Measurements from ENCODE around the gene IKZF3. TPM values are rescaled to one million over a fixed set of nuclear protein-coding genes. Genes with fewer than 3 reads are reported as not detected.
"Not testable (repeated sequence)": the region's sequence is repeated elsewhere in the genome, so short reads cannot be mapped to it uniquely, and the experiment has no call there.

IKZF3 gene
- total RNA-seq, result 1 to 10 TPM in 4 of 5 donors, not detected in 1; 1.1 to 5.4 (median 3.9) TPM
- polyA plus RNA-seq, result under 1 TPM; 0.56 to 0.90 (median 0.76) TPM
- long read RNA-seq, donor 1, result 0 reads
- long read RNA-seq, donor 2, result 0 reads
- long read RNA-seq, donor 3, partial matches to known transcripts, result 0 of 1 reads
- long read RNA-seq, donor 3, other reads (novel, unspliced or antisense), result 0 of 1 reads
- long read RNA-seq, donor 4, result 0 reads
- long read RNA-seq, donor 5, result 0 reads
- long read RNA-seq, donor 6, result 0 reads
- long read RNA-seq, donor 7, result 0 reads
- long read RNA-seq, donor 8, result 0 reads
- long read RNA-seq, donor 9, result 0 reads
- long read RNA-seq, donor 10, result 0 reads

DNA sequence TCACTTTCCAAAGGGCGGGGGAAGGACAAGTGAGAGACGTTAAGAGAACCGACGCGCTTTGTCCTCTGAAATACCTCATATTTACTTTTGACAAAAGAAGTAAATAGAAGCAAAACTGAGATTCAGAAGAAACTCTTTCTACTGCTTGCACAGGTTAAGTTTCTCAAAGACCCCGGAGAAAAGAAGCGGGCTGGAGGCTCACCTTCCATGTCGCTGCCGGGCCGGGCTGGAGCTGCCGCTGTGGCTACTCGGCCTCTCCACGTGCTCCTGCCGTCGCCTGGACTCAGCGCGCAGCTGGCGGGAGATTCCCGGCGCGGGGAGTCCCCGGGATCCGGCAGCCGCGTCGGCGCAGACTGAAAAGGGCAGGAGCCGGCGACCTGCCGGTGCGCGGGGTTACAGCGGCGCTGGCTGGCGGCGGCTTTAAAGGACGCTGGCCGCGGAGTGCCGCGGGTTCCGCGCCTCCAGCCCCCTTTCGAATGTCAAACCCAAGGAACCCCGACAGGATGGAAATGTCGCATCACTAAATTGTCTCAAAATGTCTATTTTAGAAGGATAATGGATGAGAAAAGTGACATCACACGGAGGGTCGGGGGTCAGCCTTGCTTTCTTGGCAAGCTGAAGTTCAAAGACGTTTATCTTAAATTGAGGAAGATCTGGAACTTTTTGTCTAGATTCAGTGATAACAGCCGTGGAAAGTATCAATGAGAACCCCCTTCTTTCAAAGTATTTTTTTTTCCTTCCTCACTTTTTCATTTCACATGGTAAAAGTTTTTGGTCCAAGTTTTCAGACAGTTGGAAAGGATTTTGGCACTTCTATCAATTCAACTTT is at the start of gene IKZF3:
IKZF3 (minus strand) TSS at position 395 of the 829 bp plus-strand sequence; CDS start at position 209, 186 bp downstream.
- Histone ChIP-seq H3K36me3 (no peaks in the 10 kb centered on the region), H3K4me1 (peaks cover 8 to 20% (median 12%) of the 10 kb centered on the region in 4 donors), H3K27ac (peak within 1 kb of the TSS; percentile 16 to 73 (median 69)), H3K9me3 (peaks cover 4 to 13% (median 9%) of the 10 kb centered on the region in 4 donors), H3K27me3 (peaks cover 3 to 83% (median 22%) of the 10 kb centered on the region in 3 donors), H3K4me3 (peak within 1 kb of the TSS; percentile 22 to 38 (median 31))
- no peak for TF ChIP-seq EP300 (IDR thresholded peaks at IDR 0.05)
- TF ChIP-seq, protein P1, sequence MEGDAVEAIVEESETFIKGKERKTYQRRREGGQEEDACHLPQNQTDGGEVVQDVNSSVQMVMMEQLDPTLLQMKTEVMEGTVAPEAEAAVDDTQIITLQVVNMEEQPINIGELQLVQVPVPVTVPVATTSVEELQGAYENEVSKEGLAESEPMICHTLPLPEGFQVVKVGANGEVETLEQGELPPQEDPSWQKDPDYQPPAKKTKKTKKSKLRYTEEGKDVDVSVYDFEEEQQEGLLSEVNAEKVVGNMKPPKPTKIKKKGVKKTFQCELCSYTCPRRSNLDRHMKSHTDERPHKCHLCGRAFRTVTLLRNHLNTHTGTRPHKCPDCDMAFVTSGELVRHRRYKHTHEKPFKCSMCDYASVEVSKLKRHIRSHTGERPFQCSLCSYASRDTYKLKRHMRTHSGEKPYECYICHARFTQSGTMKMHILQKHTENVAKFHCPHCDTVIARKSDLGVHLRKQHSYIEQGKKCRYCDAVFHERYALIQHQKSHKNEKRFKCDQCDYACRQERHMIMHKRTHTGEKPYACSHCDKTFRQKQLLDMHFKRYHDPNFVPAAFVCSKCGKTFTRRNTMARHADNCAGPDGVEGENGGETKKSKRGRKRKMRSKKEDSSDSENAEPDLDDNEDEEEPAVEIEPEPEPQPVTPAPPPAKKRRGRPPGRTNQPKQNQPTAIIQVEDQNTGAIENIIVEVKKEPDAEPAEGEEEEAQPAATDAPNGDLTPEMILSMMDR (IDR thresholded peaks at IDR 0.05), result peak in 2 of 7 experiments; percentile 21 to 38
- peak in 1 of 3 donors; percentile 53 for TF ChIP-seq POLR2AphosphoS5 (IDR thresholded peaks at IDR 0.05)
- no peak for TF ChIP-seq POLR2A (IDR thresholded peaks at IDR 0.05)
- DNase-seq, result peak; percentile 84 to 92
- intact Hi-C loops (cut with DNase I; ENCODE audit: low total_unique reads), result no loop called here
- 1 to 4% (median 2%) methylated on average over 32 to 50 of the region's 50 CpGs for WGBS, 5 donors

DNA sequence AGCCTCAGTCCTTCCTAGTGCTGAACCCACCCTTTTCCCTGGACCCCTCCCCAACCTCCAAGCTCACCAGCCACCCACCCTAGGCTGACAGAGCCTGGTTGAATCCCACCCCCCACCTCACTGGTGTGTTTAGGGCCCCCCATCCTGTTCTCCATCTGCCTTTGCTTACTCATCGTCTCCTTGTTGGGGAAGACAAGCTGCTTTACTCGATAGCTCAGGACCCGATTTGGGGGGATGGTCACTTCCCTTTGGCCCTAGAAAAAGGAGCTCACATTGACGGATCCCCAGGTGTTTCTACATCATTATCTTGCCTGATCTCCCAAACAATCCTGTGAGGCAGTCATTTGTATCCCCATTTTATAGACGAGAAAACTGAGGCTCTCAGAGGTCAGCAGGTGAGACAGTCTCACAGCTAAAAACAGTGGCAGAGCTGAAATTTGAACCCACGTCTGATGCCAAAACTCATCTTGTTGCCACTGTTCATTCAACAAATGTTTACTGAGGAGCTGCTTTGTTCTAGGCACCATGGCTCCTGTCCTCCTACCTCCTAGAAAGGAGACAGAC is 44.8 kb upstream of the IKZF3 start:
- DNase-seq, result no peak
- intact Hi-C loops (cut with DNase I; ENCODE audit: low total_unique reads), result no loop called here
- Histone ChIP-seq H3K4me3 (no peak overlapping the region), H3K9me3 (no peaks in the 10 kb centered on the region), H3K27me3 (no peaks in the 10 kb centered on the region), H3K36me3 (peaks cover 4 to 95% (median 66%) of the 10 kb centered on the region in 4 donors), H3K27ac (no peak overlapping the region), H3K4me1 (no peaks in the 10 kb centered on the region)
- TF ChIP-seq EP300 (IDR thresholded peaks at IDR 0.05), result no peak
- TF ChIP-seq POLR2A (IDR thresholded peaks at IDR 0.05), result no peak
- TF ChIP-seq, protein P1 (IDR thresholded peaks at IDR 0.05), result no peak
- TF ChIP-seq POLR2AphosphoS5 (IDR thresholded peaks at IDR 0.05), result no peak
- 93 to 97% (median 94%) methylated on average over 6 of the region's 6 CpGs for WGBS, 5 donors

DNA sequence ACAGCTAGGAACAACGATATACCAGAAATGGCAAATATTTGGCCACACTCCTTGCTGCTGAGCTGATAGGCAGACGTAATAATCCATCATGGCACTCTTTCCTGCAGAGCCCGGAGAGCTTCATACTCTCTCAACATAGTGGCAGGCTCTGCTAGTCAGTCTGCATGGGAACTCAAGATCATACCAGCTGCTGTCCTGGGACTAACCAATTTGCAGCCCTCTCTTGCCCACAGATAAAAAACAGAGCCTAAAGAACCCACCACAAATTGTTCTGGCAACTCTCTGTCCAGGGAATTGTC is 40.8 kb upstream of the IKZF3 start:
- no peak for DNase-seq
- peaks cover 4 to 81% (median 36%) of the 10 kb centered on the region in 4 donors for H3K36me3 ChIP-seq
- no peak overlapping the region for H3K27ac ChIP-seq
- H3K27me3 ChIP-seq, result no peaks in the 10 kb centered on the region
- H3K4me1 ChIP-seq, result no peaks in the 10 kb centered on the region
- H3K9me3 ChIP-seq, result no peaks in the 10 kb centered on the region
- TF ChIP-seq POLR2AphosphoS5 (IDR thresholded peaks at IDR 0.05), result no peak
- TF ChIP-seq POLR2A (IDR thresholded peaks at IDR 0.05), result no peak
- no peak for TF ChIP-seq EP300 (IDR thresholded peaks at IDR 0.05)
- TF ChIP-seq, protein P1 (IDR thresholded peaks at IDR 0.05), result no peak
- no peak overlapping the region for H3K4me3 ChIP-seq
- intact Hi-C loops (cut with DNase I; ENCODE audit: low total_unique reads), result no loop called here
- WGBS, 5 donors, result 65 to 80% (median 71%) methylated on average over 2 to 3 of the region's 3 CpGs

DNA sequence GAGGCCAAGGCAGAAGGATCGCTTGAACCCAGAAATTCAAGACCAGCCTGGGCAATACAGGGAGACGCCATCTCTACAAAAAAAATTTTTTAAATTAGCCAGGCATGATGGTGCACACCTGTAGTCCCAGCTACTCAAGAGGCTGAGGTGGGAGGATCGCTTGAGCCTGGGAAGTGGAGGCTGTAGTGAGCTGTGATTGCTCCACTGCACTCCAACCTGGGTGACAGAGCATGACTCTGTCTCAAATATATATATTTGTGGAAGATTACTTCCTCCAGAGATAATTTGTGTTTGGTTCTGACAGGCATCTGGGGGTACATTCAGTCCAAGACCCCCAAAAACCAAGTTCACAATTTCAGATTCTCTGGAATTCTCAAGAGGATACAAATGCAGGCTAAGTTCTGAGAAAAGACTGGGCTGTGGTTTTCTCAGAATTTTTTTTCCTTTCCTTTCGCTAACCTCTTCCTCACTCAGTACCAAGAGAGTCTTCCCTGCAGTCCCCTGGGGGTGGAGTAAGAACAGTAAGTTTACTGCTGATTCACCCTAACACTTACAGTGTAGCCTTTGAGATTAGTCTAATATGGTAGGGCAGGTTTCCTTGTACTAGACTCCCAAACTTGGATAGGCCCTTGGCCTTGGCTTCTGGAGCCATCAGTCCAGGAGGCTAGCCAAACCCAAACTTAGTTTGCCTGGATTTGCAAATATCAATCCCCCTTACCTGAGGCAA is 39.2 kb upstream of the IKZF3 start:
- Histone ChIP-seq H3K27me3 (no peaks in the 10 kb centered on the region), H3K27ac (no peak overlapping the region), H3K36me3 (peaks cover 0 to 65% (median 21%) of the 10 kb centered on the region in 4 donors), H3K9me3 (no peaks in the 10 kb centered on the region), H3K4me1 (no peaks in the 10 kb centered on the region), H3K4me3 (no peak overlapping the region)
- intact Hi-C loops (cut with DNase I; ENCODE audit: low total_unique reads), result no loop called here
- 87 to 95% (median 93%) methylated on average over 4 of the region's 4 CpGs for WGBS, 5 donors
- TF ChIP-seq, protein P1 (IDR thresholded peaks at IDR 0.05), result no peak
- TF ChIP-seq POLR2AphosphoS5 (IDR thresholded peaks at IDR 0.05), result no peak
- no peak for TF ChIP-seq POLR2A (IDR thresholded peaks at IDR 0.05)
- TF ChIP-seq EP300 (IDR thresholded peaks at IDR 0.05), result no peak
- no peak for DNase-seq

DNA sequence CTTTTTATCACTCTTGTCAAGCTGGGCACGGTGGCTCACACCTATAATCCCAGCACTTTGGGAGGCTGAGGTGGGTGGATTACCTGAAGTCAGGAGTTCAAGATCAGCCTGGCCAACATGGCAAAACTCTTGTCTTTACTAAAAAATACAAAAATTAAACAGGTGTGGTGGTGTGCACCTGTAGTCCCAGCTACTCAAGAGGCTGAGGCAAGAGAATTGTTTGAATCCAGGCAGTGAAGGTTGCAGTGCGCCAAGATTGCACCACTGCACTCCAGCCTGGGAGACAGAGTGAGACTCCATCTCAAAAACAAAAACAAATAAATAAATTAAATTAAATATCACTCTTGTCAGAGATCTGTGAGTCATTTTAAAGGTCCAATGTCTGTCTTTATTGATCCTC is 37.9 kb upstream of the IKZF3 start:
- H3K4me1 ChIP-seq; DNase-seq; H3K27ac ChIP-seq; intact Hi-C loops (cut with DNase I; ENCODE audit: low total_unique reads); H3K27me3 ChIP-seq; H3K4me3 ChIP-seq; H3K9me3 ChIP-seq: not testable (repeated sequence)
- peaks cover 0 to 54% (median 17%) of the 10 kb centered on the region in 4 donors for H3K36me3 ChIP-seq
- WGBS, 5 donors, result 87 to 96% (median 93%) methylated on average over 2 of the region's 2 CpGs

All from stomach (tissue), 19 donors.